HL-60 (cell line): ENCODE results near the gene GLA.

Experiments used
- DNase-seq, 2 experiments: peaks; one replicate each; pipeline ENCODE4 v3.0.0-alpha.2; 2010 to 2020; ENCODE audit warnings: low read depth in 1 of 2, low spot score in 1 of 2
- H3K27ac ChIP-seq: fragments of 250-450 bp; sonication (Bioruptor Pico); replicated peaks from 2 replicates; pipeline ENCODE4 v1.5.1; 2020; ENCODE audit warnings: mild to moderate bottlenecking, moderate library complexity
- H3K27me3 ChIP-seq: fragments of 250-450 bp; sonication (Bioruptor Pico); 2 replicates; pipeline ENCODE4 v1.5.1; 2021; ENCODE audit warnings: mild to moderate bottlenecking, moderate library complexity; ENCODE audit not compliant: insufficient read depth, poor library complexity, severe bottlenecking
- H3K4me3 ChIP-seq: replicated peaks from 2 replicates; pipeline ENCODE4 v1.5.1; 2011; ENCODE audit warnings: mild to moderate bottlenecking, control low read depth, low read length; ENCODE audit not compliant: insufficient read depth
- CTCF ChIP-seq: IDR thresholded peaks from one replicate; pipeline ENCODE4 v1.5.1; 2011; ENCODE audit warnings: low read length, control low read depth, inconsistent platforms; ENCODE audit not compliant: insufficient read depth
- GABPA ChIP-seq: IDR thresholded peaks from 2 replicates; pipeline ENCODE4 v1.6.1; 2012; ENCODE audit warnings: low read depth
- POLR2AphosphoS5 ChIP-seq: IDR thresholded peaks from 2 replicates; pipeline ENCODE4 v1.6.1; 2012; ENCODE audit warnings: low read depth
- REST ChIP-seq: IDR thresholded peaks from 2 replicates; pipeline ENCODE4 v1.6.1; 2012; ENCODE audit warnings: low read depth; ENCODE audit not compliant: insufficient replicate concordance
- SPI1 ChIP-seq: IDR thresholded peaks from 2 replicates; pipeline ENCODE4 v1.6.1; 2012; ENCODE audit warnings: low read depth, mild to moderate bottlenecking, borderline replicate concordance

The GLA gene

GRCh38 chrX:101419489-101419888 is 11.8 kb upstream of the GLA start:
- TF ChIP-seq CTCF: no peak
- TF ChIP-seq REST: no peak
- no peak for TF ChIP-seq POLR2AphosphoS5
- no peak for TF ChIP-seq GABPA
- no peak for DNase-seq
- Histone ChIP-seq H3K4me3 (no peak overlapping the region), H3K27ac (no peak overlapping the region), H3K27me3 (peaks cover 3% of the 10 kb centered on the region)

GRCh38 chrX:101417981-101418841 is 10.5 kb upstream of the GLA start:
- peak in 1 of 2 experiments; percentile 48 for DNase-seq

More at GRCh38 chrX:101417981-101418841, 10.5 kb upstream of the GLA start:
- H3K4me3 ChIP-seq: peak overlapping the region; percentile 35
- H3K27me3 ChIP-seq: peaks cover 3% of the 10 kb centered on the region
- TF ChIP-seq REST: no peak
- TF ChIP-seq CTCF: no peak
- TF ChIP-seq POLR2AphosphoS5: no peak; the same call in 1 of the 2 replicates
- TF ChIP-seq SPI1: peak; percentile 68
- no peak for TF ChIP-seq GABPA
- H3K27ac ChIP-seq: peak overlapping the region; percentile 53
